Stomach (tissue), 9 donors: ENCODE results near the gene PDE4D. TPM values are rescaled to one million over a fixed set of nuclear protein-coding genes. Genes with fewer than 3 reads are reported as not detected.
"Not testable (repeated sequence)": the region's sequence is repeated elsewhere in the genome, so short reads cannot be mapped to it uniquely, and the experiment has no call there.

Experiments used
- DNase-seq, 2 donors: peaks; one replicate each; pipeline versions ENCODE4 v3.0.0 to v3.0.0-alpha.2; 2013 to 2019
- H3K27ac ChIP-seq, 5 donors: fragments of 200-600 bp in 4 of 5; sonication (generic) in 4 of 5; one replicate each; pipeline ENCODE4 v1.5.1; 2013 to 2019; ENCODE audit warnings: mild to moderate bottlenecking in 1 of 5, moderate library complexity in 1 of 5
- H3K27me3 ChIP-seq, 3 donors: fragments of 200-600 bp; sonication (generic); one replicate each; pipeline ENCODE4 v1.5.1; 2017 to 2019; ENCODE audit warnings: mixed run types in 1 of 3
- H3K36me3 ChIP-seq, 4 donors: fragments of 200-600 bp; sonication (generic); 1 replicate in 3 of 4; 2 replicates in 1 of 4; pipeline ENCODE4 v1.5.1; 2016 to 2019
- H3K4me1 ChIP-seq, 4 donors: fragments of 200-600 bp; sonication (generic); one replicate each; pipeline ENCODE4 v1.5.1; 2016 to 2019
- H3K4me3 ChIP-seq, 4 donors: fragments of 200-600 bp; sonication (generic) in 3 of 4; one replicate each; pipeline ENCODE4 v1.5.1; 2016 to 2019; ENCODE audit warnings: mild to moderate bottlenecking in 1 of 4
- H3K9me3 ChIP-seq, 4 donors: fragments of 200-600 bp; sonication (generic); one replicate each; pipeline ENCODE4 v1.5.1; 2016 to 2019
- EP300 ChIP-seq: sonication (generic); formaldehyde crosslinking; IDR thresholded peaks from one replicate; pipeline ENCODE4 v1.6.1; 2017; ENCODE audit warnings: antibody characterized with exemption
- POLR2A ChIP-seq, 4 donors: fragments of 450-650 bp; IDR thresholded peaks; one replicate each; pipeline ENCODE4 v1.6.1; 2016; ENCODE audit warnings: antibody characterized with exemption in 4 of 4, control low read depth in 2 of 4, mild to moderate bottlenecking in 1 of 4, moderate library complexity in 1 of 4
- POLR2AphosphoS5 ChIP-seq, 3 donors: sonication (generic); formaldehyde crosslinking; IDR thresholded peaks; one replicate each; pipeline ENCODE4 v1.6.1; 2016; ENCODE audit warnings: antibody characterized with exemption in 3 of 3
- WGBS, 5 donors: extraction: QIAGEN DNeasy Blood & Tissue Kit in 3 of 5; methylation state at CpG; one replicate each; pipeline versions ENCODE4 v1.1.5 to v1.1.7; 2013 to 2018; 5-methylcytosine and 5-hydroxymethylcytosine counted together
- intact Hi-C: fragments of 100-400 bp; cut with DNase I; formaldehyde crosslinking; loops from one replicate; pipeline ENCODE4 v1.15.1; 2023; ENCODE audit warnings: low total_unique reads
- polyA plus RNA-seq, 3 donors: library from polyadenylated mRNA; stranded (reverse); fragments of 200-250 nt; gene quantifications; one replicate each; pipeline ENCODE4 v1.2.3, GENCODE V29; 2013
- total RNA-seq, 5 donors: library from RNA; depleted of rRNA; stranded (reverse); fragments of >200 nt; gene quantifications; one replicate each; pipeline versions ENCODE4 v1.1.0 to v1.2.3, GENCODE V29; 2014 to 2016
- TF ChIP-seq, protein P1 (sequence below), 7 experiments: fragments of 450-650 bp in 4 of 7; fragments of 200-600 bp in 3 of 7; sonication (generic) in 3 of 7; IDR thresholded peaks; one replicate each; pipeline ENCODE4 v1.5.1; 2016 to 2019; ENCODE audit warnings: antibody characterized with exemption in 7 of 7, control low read depth in 2 of 7, mild to moderate bottlenecking in 1 of 7
- donor health status: healthy with polysubstance abuse.
- donor health status: Bipolar disorder and iron deficiency.
- donor health status: healthy.

PDE4D gene
- total and polyA plus RNA-seq, 8 donors, result 3.1 to 147 (median 97.3) TPM

DNA sequence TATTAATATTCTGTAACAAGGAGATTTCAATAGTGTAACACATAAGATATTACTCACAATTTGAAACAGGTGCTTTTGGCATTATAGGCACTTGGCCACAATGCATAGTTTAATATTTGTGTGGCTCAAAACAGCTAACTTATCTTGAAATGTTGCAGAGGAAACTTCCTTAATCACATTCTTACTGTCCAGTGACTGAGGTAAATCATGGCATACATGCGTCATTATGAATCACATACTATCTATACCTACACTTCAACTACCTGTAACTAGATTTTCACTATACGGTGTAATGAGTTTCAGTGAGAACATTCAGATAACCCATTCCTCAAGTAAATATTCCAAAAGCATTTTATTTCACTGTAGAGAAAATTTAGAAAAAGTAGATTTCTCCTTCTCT lies 218.8 kb downstream of the PDE4D start:
- H3K27me3 ChIP-seq, result no peaks in the 10 kb centered on the region
- no peak overlapping the region for H3K4me3 ChIP-seq
- WGBS, 5 donors, result 64 to 88% (median 68%) methylated on average over 2 of the region's 2 CpGs
- peaks cover 0 to 7% (median 0%) of the 10 kb centered on the region in 4 donors for H3K4me1 ChIP-seq
- intact Hi-C loops, result loop anchor here (5.0 kb wide), 1 partner anchor 287 kb away; no protein-coding TSS in a partner anchor
- no peaks in the 10 kb centered on the region for H3K36me3 ChIP-seq
- H3K9me3 ChIP-seq, result no peaks in the 10 kb centered on the region
- no peak for TF ChIP-seq POLR2AphosphoS5 (IDR thresholded peaks at IDR 0.05)
- TF ChIP-seq, protein P1, sequence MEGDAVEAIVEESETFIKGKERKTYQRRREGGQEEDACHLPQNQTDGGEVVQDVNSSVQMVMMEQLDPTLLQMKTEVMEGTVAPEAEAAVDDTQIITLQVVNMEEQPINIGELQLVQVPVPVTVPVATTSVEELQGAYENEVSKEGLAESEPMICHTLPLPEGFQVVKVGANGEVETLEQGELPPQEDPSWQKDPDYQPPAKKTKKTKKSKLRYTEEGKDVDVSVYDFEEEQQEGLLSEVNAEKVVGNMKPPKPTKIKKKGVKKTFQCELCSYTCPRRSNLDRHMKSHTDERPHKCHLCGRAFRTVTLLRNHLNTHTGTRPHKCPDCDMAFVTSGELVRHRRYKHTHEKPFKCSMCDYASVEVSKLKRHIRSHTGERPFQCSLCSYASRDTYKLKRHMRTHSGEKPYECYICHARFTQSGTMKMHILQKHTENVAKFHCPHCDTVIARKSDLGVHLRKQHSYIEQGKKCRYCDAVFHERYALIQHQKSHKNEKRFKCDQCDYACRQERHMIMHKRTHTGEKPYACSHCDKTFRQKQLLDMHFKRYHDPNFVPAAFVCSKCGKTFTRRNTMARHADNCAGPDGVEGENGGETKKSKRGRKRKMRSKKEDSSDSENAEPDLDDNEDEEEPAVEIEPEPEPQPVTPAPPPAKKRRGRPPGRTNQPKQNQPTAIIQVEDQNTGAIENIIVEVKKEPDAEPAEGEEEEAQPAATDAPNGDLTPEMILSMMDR (IDR thresholded peaks at IDR 0.05), result no peak
- no peak for TF ChIP-seq POLR2A (IDR thresholded peaks at IDR 0.05)
- TF ChIP-seq EP300, result no peak
- no peak overlapping the region for H3K27ac ChIP-seq
- DNase-seq, result no peak

DNA sequence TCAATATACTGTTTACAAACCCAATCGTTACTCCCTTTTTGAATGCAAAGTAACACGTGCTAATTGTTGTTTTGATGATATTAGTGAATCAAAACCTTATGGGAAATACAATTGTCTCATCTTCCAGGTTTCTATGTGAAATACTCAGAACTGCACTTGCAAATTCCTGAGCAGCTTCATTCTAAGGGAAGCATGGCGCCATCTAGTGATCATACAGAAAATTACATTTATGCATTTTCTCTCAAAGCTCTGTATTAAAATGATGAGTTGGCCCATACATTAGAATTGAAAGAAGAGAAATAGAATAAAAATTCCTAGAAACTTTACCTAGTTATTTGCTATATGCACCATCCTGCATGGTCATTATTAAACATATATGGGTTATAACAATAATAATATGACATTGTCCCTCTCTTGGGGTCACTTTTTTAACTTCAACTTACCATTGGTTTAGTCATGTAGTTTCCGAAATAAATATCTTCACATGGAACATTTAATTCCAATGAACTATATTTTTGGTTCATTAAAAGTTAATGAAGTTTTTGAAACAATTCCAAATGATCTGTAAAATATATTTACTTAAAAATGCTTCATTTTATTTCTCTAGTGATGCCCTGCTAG lies 220.0 kb downstream of the PDE4D start:
- intact Hi-C loops, result loop anchor here (5.0 kb wide), 1 partner anchor 286 kb away; no protein-coding TSS in a partner anchor

DNA sequence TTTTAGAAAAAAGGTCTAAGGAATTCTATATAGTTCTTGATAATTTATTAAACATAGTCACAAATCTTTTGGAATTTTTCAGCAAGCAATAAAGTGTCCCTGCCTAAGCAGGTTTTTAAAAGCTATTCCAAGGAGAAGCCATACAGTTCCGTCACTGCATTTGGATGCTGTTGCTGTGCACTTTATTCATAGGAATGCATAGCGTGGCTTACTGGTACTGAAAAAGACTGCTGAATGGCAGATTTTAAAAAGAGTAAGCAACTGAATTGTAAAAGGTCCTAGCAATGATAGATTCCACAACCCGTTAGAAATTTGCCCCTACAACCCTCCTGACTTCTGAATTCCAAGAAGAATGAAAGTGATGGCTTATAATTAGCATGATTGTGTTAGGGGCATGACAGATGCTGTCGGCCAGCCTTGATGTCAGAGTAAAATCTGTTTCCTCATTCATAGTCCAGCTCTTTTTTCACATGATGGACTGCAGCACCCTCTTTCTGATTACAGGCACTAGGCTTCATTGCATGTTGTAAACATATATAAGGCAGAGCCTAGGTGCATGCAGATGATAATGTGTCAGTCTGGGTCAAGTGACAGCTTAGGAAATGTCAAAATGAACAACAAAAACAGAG lies 227.0 kb downstream of the PDE4D start:
- TF ChIP-seq POLR2A (IDR thresholded peaks at IDR 0.05), result no peak
- TF ChIP-seq EP300, result no peak
- no peak for TF ChIP-seq POLR2AphosphoS5 (IDR thresholded peaks at IDR 0.05)
- TF ChIP-seq, protein P1 (IDR thresholded peaks at IDR 0.05), result no peak
- 84 to 91% (median 88%) methylated on average over 4 of the region's 4 CpGs for WGBS, 5 donors
- Histone ChIP-seq H3K27me3 (no peaks in the 10 kb centered on the region), H3K4me3 (no peak overlapping the region), H3K9me3 (no peaks in the 10 kb centered on the region), H3K4me1 (peaks cover 5 to 26% (median 20%) of the 10 kb centered on the region in 4 donors), H3K27ac (no peak overlapping the region), H3K36me3 (no peaks in the 10 kb centered on the region)
- intact Hi-C loops, result no loop called here
- DNase-seq, result peak in 1 of 2 donors; percentile 20

More for the DNA sequence above, 220.0 kb downstream of the PDE4D start:
- TF ChIP-seq POLR2AphosphoS5 (IDR thresholded peaks at IDR 0.05) (no peak), EP300 (no peak), POLR2A (IDR thresholded peaks at IDR 0.05) (no peak)
- TF ChIP-seq, protein P1 (IDR thresholded peaks at IDR 0.05), result peak in 5 of 7 experiments; percentile 57 to 81 (median 77)
- peak in 1 of 2 donors; percentile 76 for DNase-seq
- WGBS, 5 donors, result 21 to 29% (median 25%) methylated on average over 4 of the region's 4 CpGs
- Histone ChIP-seq H3K36me3 (no peaks in the 10 kb centered on the region), H3K4me1 (peaks cover 0 to 7% (median 0%) of the 10 kb centered on the region in 4 donors), H3K9me3 (no peaks in the 10 kb centered on the region), H3K4me3 (no peak overlapping the region), H3K27me3 (no peaks in the 10 kb centered on the region), H3K27ac (no peak overlapping the region)

DNA sequence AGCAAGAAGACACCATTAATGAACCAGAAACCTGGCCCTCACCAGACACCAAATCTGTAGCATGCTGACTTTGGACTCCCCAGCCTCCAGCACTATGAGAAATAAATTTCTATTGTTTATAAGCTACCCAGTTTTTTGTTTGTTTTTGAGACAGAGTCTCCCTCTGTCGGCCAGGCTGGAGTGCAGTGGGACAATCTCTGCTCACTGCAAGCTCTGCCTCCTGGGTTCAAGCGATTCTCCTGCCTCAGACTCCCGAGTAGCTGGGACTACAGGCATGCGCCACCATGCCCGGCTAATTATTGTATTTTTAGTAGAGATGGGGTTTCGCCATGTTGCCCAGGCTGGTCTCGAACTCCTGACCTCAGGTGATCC lies 227.7 kb downstream of the PDE4D start:
- H3K9me3 ChIP-seq, intact Hi-C loops: not testable (repeated sequence)
- 89 to 94% (median 92%) methylated on average over 7 of the region's 7 CpGs for WGBS, 5 donors

More for the DNA sequence above, 227.7 kb downstream of the PDE4D start:
- H3K27ac ChIP-seq, H3K36me3 ChIP-seq, H3K27me3 ChIP-seq, H3K4me3 ChIP-seq, DNase-seq: not testable (repeated sequence)
- H3K4me1 ChIP-seq, result peaks cover 6 to 33% (median 24%) of the 10 kb centered on the region in 4 donors
